Neuronal stem cell (in vitro differentiated cells): ENCODE measurements around the gene TDRD12.
"Not testable (repeated sequence)": the region's sequence is repeated elsewhere in the genome, so short reads cannot be mapped to it uniquely, and the experiment has no call there.

Source experiments
- DNase-seq: peaks from one replicate; pipeline ENCODE4 v3.0.0-alpha.2; 2013; ENCODE audit warnings: low spot score
- H2AFZ ChIP-seq: one replicate; pipeline ENCODE4 v1.6.1; 2013; ENCODE audit warnings: mild to moderate bottlenecking, low read length, inconsistent platforms
- H2AK5ac ChIP-seq: 2 replicates; pipeline ENCODE4 v1.6.1; 2013; ENCODE audit warnings: low read depth, mild to moderate bottlenecking, inconsistent platforms, low read length, moderate library complexity, mixed read lengths
- H2BK120ac ChIP-seq: 2 replicates; pipeline ENCODE4 v1.6.1; 2013; ENCODE audit warnings: low read depth, mild to moderate bottlenecking, inconsistent platforms, low read length, moderate library complexity, mixed read lengths
- H2BK12ac ChIP-seq: one replicate; pipeline ENCODE4 v1.6.1; 2013; ENCODE audit warnings: low read length, inconsistent platforms
- H2BK15ac ChIP-seq: 2 replicates; pipeline ENCODE4 v1.6.1; 2013; ENCODE audit warnings: mild to moderate bottlenecking, low read length, inconsistent platforms, mixed read lengths
- H2BK5ac ChIP-seq: one replicate; pipeline ENCODE4 v1.6.1; 2013; ENCODE audit warnings: inconsistent platforms, mild to moderate bottlenecking, low read length, moderate library complexity
- H3K14ac ChIP-seq: one replicate; pipeline ENCODE4 v1.6.1; 2013; ENCODE audit warnings: low read length, inconsistent platforms
- H3K18ac ChIP-seq: 2 replicates; pipeline ENCODE4 v1.6.1; 2013; ENCODE audit warnings: low read length, inconsistent platforms
- H3K23ac ChIP-seq: 2 replicates; pipeline ENCODE4 v1.6.1; 2013; ENCODE audit warnings: low read depth, mild to moderate bottlenecking, mixed read lengths, low read length, inconsistent platforms; ENCODE audit not compliant: poor library complexity
- H3K27ac ChIP-seq: replicated peaks from 3 replicates; pipeline ENCODE4 v1.5.1; 2013; ENCODE audit warnings: low read length, inconsistent platforms
- H3K27me3 ChIP-seq, 3 experiments: 2 replicates each; pipeline ENCODE4 v1.6.1; 2013; ENCODE audit warnings: low read length in 3 of 3, mild to moderate bottlenecking in 2 of 3, inconsistent platforms in 1 of 3, low read depth in 1 of 3, mixed read lengths in 1 of 3, moderate library complexity in 1 of 3; ENCODE audit not compliant: control insufficient read depth in 3 of 3, insufficient read depth in 3 of 3
- H3K36me3 ChIP-seq, 2 donors: replicated peaks in 1 of 2; 2 replicates each; pipeline ENCODE4 v1.6.1; 2013; ENCODE audit warnings: low read length in 2 of 2; ENCODE audit not compliant: control insufficient read depth in 2 of 2, insufficient read depth in 2 of 2
- H3K4ac ChIP-seq: 2 replicates; pipeline ENCODE4 v1.6.1; 2013; ENCODE audit warnings: inconsistent platforms, mild to moderate bottlenecking, low read length, moderate library complexity
- H3K4me1 ChIP-seq, 2 donors: 1 replicate in 1 of 2; 2 replicates in 1 of 2; pipeline ENCODE4 v1.6.1; 2013; ENCODE audit warnings: low read length in 2 of 2, low read depth in 1 of 2; ENCODE audit not compliant: control insufficient read depth in 2 of 2, insufficient read depth in 1 of 2
- H3K4me2 ChIP-seq: one replicate; pipeline ENCODE4 v1.6.1; 2013; ENCODE audit warnings: mild to moderate bottlenecking, low read length, inconsistent platforms; ENCODE audit not compliant: insufficient read depth, poor library complexity, severe bottlenecking
- H3K4me3 ChIP-seq, 2 donors: 2 replicates each; pipeline ENCODE4 v1.5.1; 2013; ENCODE audit warnings: low read length in 2 of 2, mild to moderate bottlenecking in 2 of 2, inconsistent platforms in 1 of 2, moderate library complexity in 1 of 2
- H3K79me1 ChIP-seq: one replicate; pipeline ENCODE4 v1.6.1; 2013; ENCODE audit warnings: low read depth, mild to moderate bottlenecking, inconsistent platforms, low read length, moderate library complexity
- H3K9ac ChIP-seq: one replicate; pipeline ENCODE4 v1.6.1; 2013; ENCODE audit warnings: mild to moderate bottlenecking, low read depth, low read length, inconsistent platforms; ENCODE audit not compliant: poor library complexity
- H3K9me3 ChIP-seq, 2 donors: replicated peaks in 1 of 2; 2 replicates each; pipeline versions ENCODE3 to v1.6.1; 2013; ENCODE audit warnings: low read length in 2 of 2, mild to moderate bottlenecking in 2 of 2, inconsistent platforms in 1 of 2, low read depth in 1 of 2, mixed read lengths in 1 of 2, moderate library complexity in 1 of 2; ENCODE audit not compliant: control insufficient read depth in 2 of 2, insufficient read depth in 1 of 2
- H4K8ac ChIP-seq: one replicate; pipeline ENCODE4 v1.6.1; 2013; ENCODE audit warnings: low read depth, mild to moderate bottlenecking, inconsistent platforms, low read length, moderate library complexity
- H4K91ac ChIP-seq: one replicate; pipeline ENCODE4 v1.6.1; 2013; ENCODE audit warnings: low read length, low read depth, mild to moderate bottlenecking, inconsistent platforms; ENCODE audit not compliant: poor library complexity
- WGBS, 2 donors: extraction: QIAGEN DNeasy Blood & Tissue Kit; methylation state at CpG; one replicate each; pipeline ENCODE4 v1.1.7; 2013; ENCODE audit warnings: missing lambda C conversion rate in 2 of 2, mixed read lengths in 1 of 2; ENCODE audit not compliant: insufficient read length in 2 of 2, insufficient replicate concordance in 1 of 2; ENCODE audit errors: extremely low coverage in 2 of 2; 5-methylcytosine and 5-hydroxymethylcytosine counted together

Gene TDRD12

GRCh38 chr19:32745594-32746251 lies 26.2 kb downstream of the TDRD12 start:
- not testable (repeated sequence) for H3K18ac ChIP-seq, H3K4me3 ChIP-seq, DNase-seq, H4K91ac ChIP-seq, H3K4me2 ChIP-seq, H2AK5ac ChIP-seq, H3K23ac ChIP-seq, H3K36me3 ChIP-seq, H3K79me1 ChIP-seq, H2BK120ac ChIP-seq, H2BK5ac ChIP-seq, H4K8ac ChIP-seq, H2BK12ac ChIP-seq, H3K27ac ChIP-seq, H3K9me3 ChIP-seq, H3K14ac ChIP-seq, H2BK15ac ChIP-seq, H3K4ac ChIP-seq, H3K9ac ChIP-seq, H3K27me3 ChIP-seq
- peak overlapping the region; percentile 68 for H2AFZ ChIP-seq
- H3K4me1 ChIP-seq, result peaks cover 13 to 17% of the 10 kb centered on the region in 2 donors
- no CpG with 5 or more reads among the region's 2 CpGs for WGBS, 2 donors

GRCh38 chr19:32746631-32747196 lies 27.1 kb downstream of the TDRD12 start:
- H3K18ac ChIP-seq, H3K27me3 ChIP-seq, H3K36me3 ChIP-seq, H2BK15ac ChIP-seq, H3K4me2 ChIP-seq, H3K9ac ChIP-seq, H3K9me3 ChIP-seq, H3K27ac ChIP-seq, H3K14ac ChIP-seq, H4K8ac ChIP-seq, H3K79me1 ChIP-seq, H2BK120ac ChIP-seq, DNase-seq, H2BK12ac ChIP-seq, H3K4ac ChIP-seq, H3K4me3 ChIP-seq, H2BK5ac ChIP-seq, H4K91ac ChIP-seq, H2AK5ac ChIP-seq, H3K23ac ChIP-seq: not testable (repeated sequence)
- H2AFZ ChIP-seq, result peak overlapping the region; percentile 82
- no CpG with 5 or more reads among the region's 2 CpGs for WGBS, 2 donors
- H3K4me1 ChIP-seq, result peaks cover 13 to 17% of the 10 kb centered on the region in 2 donors

- Histone ChIP-seq H3K18ac (peak overlapping the region; percentile 11), H3K27ac (no peak overlapping the region), H3K79me1 (no peaks in the 10 kb centered on the region), H2BK12ac (no peak overlapping the region), H3K23ac (no peak overlapping the region), H2AK5ac (no peak overlapping the region), H2AFZ (no peak overlapping the region), H2BK15ac (no peak overlapping the region), H3K4me1 (peaks cover 13 to 17% of the 10 kb centered on the region in 2 donors), H3K36me3 (no peaks in the 10 kb centered on the region), H2BK5ac (no peak overlapping the region), H4K91ac (no peak overlapping the region), H3K27me3 (no peaks in the 10 kb centered on the region), H3K9me3 (no peaks in the 10 kb centered on the region), H3K4me3 (no peak overlapping the region), H3K14ac (no peak overlapping the region), H4K8ac (no peak overlapping the region), H2BK120ac (no peak overlapping the region), H3K9ac (no peak overlapping the region), H3K4me2 (no peak overlapping the region), H3K4ac (no peak overlapping the region)
- DNase-seq, result no peak
- WGBS, 2 donors, result no CpG with 5 or more reads among the region's 5 CpGs
Observed at GRCh38 chr19:32748497-32748896, 28.9 kb downstream of the TDRD12 start.

- peaks cover 13 to 17% of the 10 kb centered on the region in 2 donors for H3K4me1 ChIP-seq
- H3K27ac ChIP-seq, result no peak overlapping the region
- H3K9ac ChIP-seq, result no peak overlapping the region
- H2AFZ ChIP-seq, result no peak overlapping the region
- no peak overlapping the region for H3K4me2 ChIP-seq
- no peaks in the 10 kb centered on the region for H3K79me1 ChIP-seq
- no peak overlapping the region for H3K23ac ChIP-seq
- WGBS, 2 donors, result no CpG with 5 or more reads among the region's 3 CpGs
- no peaks in the 10 kb centered on the region for H3K9me3 ChIP-seq
- no peak overlapping the region for H2AK5ac ChIP-seq
- H2BK120ac ChIP-seq, result no peak overlapping the region
- peak overlapping the region; percentile 5 for H4K8ac ChIP-seq
- H2BK5ac ChIP-seq, result no peak overlapping the region
- H2BK12ac ChIP-seq, result no peak overlapping the region
- no peak overlapping the region for H2BK15ac ChIP-seq
- H3K36me3 ChIP-seq, result no peaks in the 10 kb centered on the region
- no peaks in the 10 kb centered on the region for H3K27me3 ChIP-seq
- no peak overlapping the region for H3K18ac ChIP-seq
- DNase-seq, result no peak
- no peak overlapping the region for H3K4ac ChIP-seq
- no peak overlapping the region for H3K4me3 ChIP-seq
- no peak overlapping the region for H3K14ac ChIP-seq
- H4K91ac ChIP-seq, result no peak overlapping the region
Observed at GRCh38 chr19:32748948-32749347, 29.4 kb downstream of the TDRD12 start.
